Posterior vena cava (tissue), 2 donors: Measurements from ENCODE around the gene SUN1. TPM values are rescaled to one million over a fixed set of nuclear protein-coding genes. Genes with fewer than 3 reads are reported as not detected.

ENCODE experiments used
- DNase-seq: peaks from one replicate; pipeline ENCODE4 v3.0.0-alpha.2; 2020; ENCODE audit warnings: low spot score
- intact Hi-C, 2 donors: fragments of 100-400 bp; cut with DNase I; formaldehyde crosslinking; loops; one replicate each; pipeline versions ENCODE4 v1.14.1 to v1.14.2; 2022 to 2023
- total RNA-seq, 2 donors: library from RNA; stranded (reverse); fragmentation: NEBNext Ultra II Directional; extraction: Animal tissue kit (Norgen Biotek cat#: 25700); gene quantifications; one replicate each; pipeline ENCODE4 v1.2.1, GENCODE V29; 2021
- donor health status: DM: yes; HTN: yes; CAD: no.
- donor health status: DM: yes; HTN: yes; CAD: no.

SUN1 gene
- total RNA-seq, 2 donors from 2014 or later = 110 to 132 TPM

DNA sequence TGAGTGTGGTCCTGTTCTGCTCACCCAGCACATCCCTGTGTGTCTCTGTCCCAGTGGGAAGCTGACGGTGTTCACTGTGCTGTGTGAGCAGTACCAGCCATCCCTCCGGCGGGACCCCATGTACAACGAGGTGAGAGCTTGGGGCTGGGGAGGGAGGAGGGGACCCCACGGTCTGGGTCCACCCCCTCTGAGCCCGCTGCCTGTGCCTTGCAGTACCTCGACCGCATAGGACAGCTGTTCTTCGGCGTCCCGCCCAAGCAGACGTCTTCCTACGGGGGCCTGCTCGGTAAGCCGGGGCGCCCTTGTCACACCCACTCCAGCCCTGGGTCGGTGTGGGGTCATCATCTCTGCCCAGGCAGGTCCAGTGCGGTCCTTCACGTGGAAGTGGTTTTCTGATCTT is 61.4 kb downstream of the SUN1 start:
- no peak for DNase-seq
- intact Hi-C loops = no loop called here

DNA sequence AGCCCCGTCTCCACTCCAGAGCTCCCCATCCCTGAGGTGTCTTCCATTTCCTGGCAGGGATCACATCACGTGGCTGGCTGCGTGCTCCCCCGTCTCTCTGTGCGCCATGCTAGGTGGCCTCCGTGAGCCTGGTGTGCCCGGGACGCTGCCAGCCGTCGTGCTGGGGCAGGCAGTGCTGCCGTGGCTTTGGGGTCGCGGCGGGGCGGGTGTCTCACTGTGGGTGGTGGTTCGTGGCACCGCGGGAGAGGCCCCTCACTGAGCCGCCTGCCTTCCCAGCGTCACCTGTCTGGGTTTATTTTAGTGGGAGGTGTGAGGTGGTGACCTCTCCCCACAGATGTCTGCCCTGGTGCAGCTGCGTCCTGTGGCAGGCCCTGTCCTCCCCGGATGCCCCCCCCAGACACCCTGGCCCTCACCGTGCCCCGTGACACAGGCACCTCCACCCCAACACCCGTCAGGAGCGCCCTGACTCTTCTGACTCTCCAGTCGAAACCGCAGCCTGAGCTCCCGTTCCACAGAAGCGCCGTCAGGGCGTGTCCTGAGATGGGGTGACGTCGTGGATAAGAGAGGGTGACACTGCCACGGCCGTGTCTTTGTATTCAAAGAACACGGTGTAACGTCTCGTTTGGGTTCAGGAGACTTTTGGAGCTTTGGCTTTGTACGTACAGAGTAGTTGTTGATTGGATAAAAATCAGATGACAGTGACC is 62.0 kb downstream of the SUN1 start:
- DNase-seq = no peak
- intact Hi-C loops = no loop called here

GRCh38 chr7:894927-895450 is 62.7 kb downstream of the SUN1 start:
- intact Hi-C loops = no loop called here
- DNase-seq = no peak

DNA sequence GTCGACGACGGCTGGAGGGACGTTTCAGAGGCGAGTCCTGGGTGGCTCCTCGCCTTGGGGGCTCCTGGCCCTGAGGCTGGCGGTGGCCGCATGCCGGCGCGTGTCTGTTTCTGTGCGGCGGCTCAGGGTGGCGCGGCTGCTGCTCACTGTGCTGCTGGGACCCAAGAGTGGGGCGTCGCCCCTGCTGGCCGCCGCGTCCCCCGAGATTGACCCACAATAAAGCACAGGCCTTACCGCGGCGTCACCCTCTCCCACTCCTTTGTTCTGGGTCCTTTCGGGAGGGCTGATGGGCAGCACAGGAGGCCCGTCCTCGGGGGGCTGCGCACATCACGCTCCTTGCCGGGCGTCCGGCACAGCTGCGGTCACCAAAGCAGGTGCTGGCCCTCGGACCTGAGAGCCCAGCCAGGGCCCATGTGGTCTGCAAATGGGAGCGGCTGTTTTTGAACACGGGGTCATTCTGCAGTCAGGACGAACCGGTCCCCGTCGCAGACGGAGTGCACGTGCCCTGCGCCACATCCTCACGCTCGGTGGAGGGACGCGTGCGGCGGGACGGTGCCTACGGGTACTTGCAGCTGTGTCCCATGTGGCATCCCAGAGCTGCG is 63.3 kb downstream of the SUN1 start:
- no peak for DNase-seq
- intact Hi-C loops = no loop called here

DNA sequence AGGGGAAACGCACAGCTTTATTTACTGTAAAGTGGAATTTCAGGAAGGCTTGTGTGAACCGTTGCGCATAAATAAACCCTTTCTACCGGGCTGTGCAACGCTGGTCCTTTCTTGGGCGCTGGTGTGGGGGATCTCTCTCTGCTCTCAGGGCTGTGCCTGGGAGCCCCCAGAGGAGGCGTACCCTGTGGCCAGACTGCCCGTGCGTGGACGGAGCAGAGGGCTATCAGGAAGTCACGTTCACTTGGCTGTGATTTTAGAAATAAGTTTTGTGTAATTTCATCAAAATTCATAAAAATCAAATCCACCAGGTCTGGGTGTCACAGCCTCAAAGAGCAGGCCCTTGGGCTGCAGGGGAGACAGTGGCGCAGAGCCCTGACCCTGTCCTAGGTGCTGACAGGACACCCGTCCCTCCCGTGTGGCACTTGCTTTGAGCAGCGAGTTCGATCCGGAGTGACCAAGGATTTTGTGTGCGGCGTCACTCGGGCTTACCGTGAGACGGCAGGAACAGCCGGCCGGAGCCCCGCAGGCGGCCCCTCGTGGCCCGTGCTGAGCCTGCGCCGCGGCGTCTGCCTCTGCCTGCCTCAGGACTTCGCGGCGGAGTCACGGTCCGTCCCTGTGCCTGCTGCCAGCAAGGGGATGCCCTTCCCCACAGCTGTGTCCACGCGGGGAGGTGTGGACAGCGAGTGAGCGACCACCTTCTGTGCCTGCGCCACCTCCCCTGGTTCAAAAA is 64.2 kb downstream of the SUN1 start:
- DNase-seq = no peak
- intact Hi-C loops = no loop called here

GRCh38 chr7:897086-897485 is 64.8 kb downstream of the SUN1 start:
- DNase-seq = no peak
- intact Hi-C loops = no loop called here

DNA sequence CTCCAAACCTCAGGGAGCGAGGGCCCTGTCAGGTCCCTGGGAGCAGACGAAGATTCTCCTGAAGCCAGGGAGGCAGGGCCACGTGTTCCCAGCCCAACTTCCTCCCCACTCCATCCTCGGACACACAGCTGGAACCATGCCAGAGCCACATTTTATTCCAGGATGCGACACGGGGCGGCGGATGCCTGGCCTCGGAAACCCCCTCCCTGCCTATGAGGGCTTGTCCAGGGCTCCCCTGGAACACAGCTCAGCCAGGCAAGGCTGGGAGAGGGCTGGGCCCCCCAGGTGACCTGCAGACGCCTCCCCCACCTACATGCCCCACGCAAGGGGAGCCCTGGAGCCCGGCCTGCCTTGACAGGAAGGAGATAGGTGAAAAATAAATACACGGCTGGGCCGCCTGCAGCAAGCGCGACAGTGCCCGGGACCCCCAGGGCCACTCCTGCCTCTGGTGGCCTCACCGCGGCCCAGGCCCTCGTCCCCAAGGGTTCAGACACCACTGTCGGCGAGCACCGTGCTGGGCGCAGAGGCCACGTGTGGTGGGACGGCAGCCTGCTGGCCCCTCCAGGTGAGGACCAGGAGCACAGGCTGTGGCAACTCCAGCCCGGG is 65.6 kb downstream of the SUN1 start:
- no peak for DNase-seq
- intact Hi-C loops = no loop called here

GRCh38 chr7:898460-898854 is 66.2 kb downstream of the SUN1 start:
- no peak for DNase-seq
- intact Hi-C loops = no loop called here

GRCh38 chr7:898855-899681 is 66.8 kb downstream of the SUN1 start:
- intact Hi-C loops = no loop called here

DNA sequence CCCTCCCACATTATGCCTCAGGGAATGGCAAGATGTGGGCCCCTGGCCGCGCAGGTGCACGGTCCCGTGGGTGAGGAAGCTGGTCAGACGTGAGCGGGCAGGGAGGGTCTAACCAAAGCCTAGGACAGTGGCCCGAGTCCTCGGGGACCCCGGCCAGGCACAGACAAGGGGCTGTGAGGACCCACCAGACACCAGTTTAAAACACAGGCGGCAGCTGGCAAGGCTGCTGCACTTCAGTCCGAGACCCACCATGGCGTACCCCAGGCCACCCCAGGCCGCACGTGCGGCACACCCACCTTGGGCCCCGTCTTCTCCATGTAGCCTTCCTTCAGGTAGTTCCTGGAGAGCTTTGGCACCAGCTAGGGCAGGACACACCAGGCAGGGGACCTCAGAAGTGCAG is 67.5 kb downstream of the SUN1 start:
- DNase-seq = no peak
- intact Hi-C loops = no loop called here

More at GRCh38 chr7:898855-899681, 66.8 kb downstream of the SUN1 start:
- DNase-seq = no peak

DNA sequence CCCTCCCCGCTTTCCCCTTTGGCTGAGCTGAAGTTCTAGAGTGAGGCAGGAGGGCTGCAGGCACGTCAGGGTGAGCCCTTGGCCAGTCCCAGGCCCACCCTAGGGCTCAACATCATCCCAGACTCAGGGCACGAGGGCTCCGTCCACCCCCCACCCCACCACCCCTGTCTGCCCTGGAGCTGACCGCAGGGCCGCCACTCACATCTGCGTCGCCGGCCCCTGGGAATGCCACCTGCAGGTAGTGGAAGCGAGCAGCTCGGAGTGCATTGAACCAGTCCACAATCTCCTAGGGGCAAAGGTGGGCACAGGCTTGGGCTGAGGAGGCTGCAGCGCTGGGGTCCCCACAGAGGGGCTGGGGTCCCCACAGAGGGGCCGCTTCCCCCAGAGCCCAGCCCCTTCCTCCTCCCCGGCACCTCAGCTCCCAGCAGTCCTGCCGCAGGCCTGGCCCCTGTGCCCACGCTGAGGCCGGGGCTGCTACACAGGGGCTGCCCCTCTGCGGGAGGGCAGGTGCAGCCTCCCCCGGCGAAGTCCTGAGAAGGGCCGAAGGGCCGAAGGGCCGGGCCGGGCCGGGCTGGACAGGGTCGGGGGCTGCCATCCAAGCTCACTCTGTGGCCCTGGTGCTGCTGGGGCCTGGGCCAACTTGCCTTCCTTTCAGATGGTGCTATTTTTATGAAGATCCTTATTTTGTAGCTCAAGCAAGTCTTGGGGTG is 68.2 kb downstream of the SUN1 start:
- intact Hi-C loops = no loop called here

GRCh38 chr7:901041-901387 is 68.7 kb downstream of the SUN1 start:
- intact Hi-C loops = no loop called here

More for the DNA sequence above, 68.2 kb downstream of the SUN1 start:
- no peak for DNase-seq

DNA sequence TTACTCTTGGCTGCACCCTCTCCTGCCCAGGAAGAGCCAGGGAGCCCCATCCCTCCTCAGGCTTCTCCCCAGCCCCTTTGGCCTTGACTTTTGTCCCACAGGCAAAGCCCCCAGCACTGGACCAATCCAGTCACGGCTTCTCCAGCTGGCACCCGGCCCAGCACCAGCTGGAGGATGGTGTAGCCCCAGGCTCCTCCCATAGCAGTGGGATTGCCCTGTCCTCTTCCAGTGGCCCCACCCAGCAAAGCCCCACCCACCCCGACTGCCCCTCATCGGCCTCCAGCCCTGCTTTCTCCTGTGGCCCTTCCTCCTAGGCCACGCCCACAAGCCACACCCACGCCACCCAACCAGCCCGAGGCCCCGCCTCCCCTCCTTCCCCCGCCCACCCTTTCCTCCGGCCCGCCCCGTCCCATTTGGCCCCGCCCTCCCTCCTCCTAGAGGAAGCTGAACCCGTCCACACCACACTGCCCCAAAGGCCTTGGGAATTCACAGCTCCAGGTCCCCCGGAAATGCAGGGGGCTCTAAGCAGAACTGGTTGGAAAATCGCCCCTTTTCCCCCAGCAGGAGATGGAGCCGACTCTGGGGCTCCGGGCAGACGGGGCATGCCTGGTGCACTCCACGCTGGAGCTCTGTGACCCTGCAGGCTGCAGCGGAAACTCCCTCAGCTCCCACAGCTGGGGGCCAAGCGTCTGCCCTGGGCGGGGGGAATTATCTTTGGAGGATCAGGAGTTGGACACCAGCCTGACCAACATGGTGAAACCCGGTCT is 69.3 kb downstream of the SUN1 start:
- intact Hi-C loops = no loop called here
- peak; percentile 94 for DNase-seq

More at GRCh38 chr7:901041-901387, 68.7 kb downstream of the SUN1 start:
- no peak for DNase-seq

DNA sequence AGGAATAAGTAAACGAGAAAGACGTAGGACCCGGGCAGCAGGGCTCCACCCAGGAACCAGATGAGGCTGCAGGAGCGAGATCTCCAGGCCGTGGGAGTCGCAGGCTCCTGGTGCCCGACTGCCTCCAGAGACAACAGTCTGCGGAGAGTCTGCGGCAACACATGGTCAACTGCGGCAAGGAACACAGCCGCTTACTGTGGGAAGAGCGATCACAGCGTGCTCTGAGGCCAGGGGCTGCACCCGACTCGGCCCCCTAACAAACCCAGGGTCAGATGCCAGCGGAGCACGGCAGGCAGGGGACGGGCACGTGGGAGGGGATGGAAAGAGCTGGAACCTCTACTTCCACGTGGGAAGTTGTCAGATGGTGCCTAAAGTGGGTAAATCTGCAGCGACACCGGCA is 70.7 kb downstream of the SUN1 start:
- intact Hi-C loops = no loop called here

GRCh38 chr7:903921-904755 is 71.9 kb downstream of the SUN1 start:
- intact Hi-C loops = no loop called here
- DNase-seq = no peak

More for the DNA sequence above, 70.7 kb downstream of the SUN1 start:
- DNase-seq = no peak

- DNase-seq = no peak
- intact Hi-C loops = no loop called here
Observed at GRCh38 chr7:904847-905246, 72.6 kb downstream of the SUN1 start.

DNA sequence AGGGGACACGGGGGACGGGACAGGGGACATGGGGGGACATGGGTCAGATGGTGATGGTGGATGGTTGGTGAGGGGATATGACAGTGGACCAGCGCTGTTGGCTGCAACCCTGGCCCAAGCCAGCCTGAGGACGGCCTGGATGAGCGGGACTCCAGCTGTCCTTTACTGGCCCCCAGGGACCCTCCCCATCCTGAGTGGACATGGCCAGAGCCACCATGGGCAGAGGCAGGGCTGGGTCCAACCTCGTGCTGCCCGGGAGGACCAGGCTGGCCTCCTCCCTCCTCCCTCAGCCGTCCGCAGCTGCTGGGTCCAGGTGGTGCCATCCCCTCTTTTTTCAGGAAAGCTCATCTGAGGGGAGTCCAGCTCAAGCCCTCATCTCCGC is 74.5 kb downstream of the SUN1 start:
- DNase-seq = no peak
- intact Hi-C loops = no loop called here
